Spleen (tissue), 11 donors: ENCODE data around the gene MN1. TPM values are rescaled to one million over a fixed set of nuclear protein-coding genes. Genes with fewer than 3 reads are reported as not detected.

ENCODE experiments used
- DNase-seq: peaks from one replicate; pipeline ENCODE4 v3.0.0-alpha.2; 2020
- H3K27ac ChIP-seq, 8 donors: fragments of 200-600 bp; sonication (generic) in 7 of 8; 1 replicate in 4 of 8; 2 replicates in 4 of 8; pipeline versions ENCODE4 v1.5.0 to v1.8.0; 2016 to 2021; ENCODE audit warnings: inconsistent platforms in 4 of 8, mild to moderate bottlenecking in 4 of 8, moderate library complexity in 1 of 8
- H3K27me3 ChIP-seq, 7 donors: fragments of 200-600 bp; sonication (generic) in 6 of 7; replicated peaks in 1 of 7; 1 replicate in 4 of 7; 2 replicates in 3 of 7; pipeline versions ENCODE4 v1.5.0 to v1.8.0; 2016 to 2021; ENCODE audit warnings: inconsistent platforms in 3 of 7, mild to moderate bottlenecking in 1 of 7
- H3K36me3 ChIP-seq, 6 donors: fragments of 200-600 bp; sonication (generic) in 5 of 6; 1 replicate in 4 of 6; 2 replicates in 2 of 6; pipeline versions ENCODE4 v1.5.0 to v1.8.0; 2016 to 2021; ENCODE audit warnings: inconsistent platforms in 2 of 6
- H3K4me1 ChIP-seq, 6 donors: fragments of 200-600 bp; sonication (generic) in 5 of 6; 1 replicate in 3 of 6; 2 replicates in 3 of 6; pipeline versions ENCODE4 v1.5.0 to v1.8.0; 2016 to 2021; ENCODE audit warnings: inconsistent platforms in 3 of 6
- H3K4me3 ChIP-seq, 8 donors: fragments of 200-600 bp; sonication (generic) in 7 of 8; 1 replicate in 4 of 8; 2 replicates in 4 of 8; pipeline versions ENCODE4 v1.5.0 to v1.8.0; 2016 to 2021; ENCODE audit warnings: inconsistent platforms in 4 of 8, mild to moderate bottlenecking in 4 of 8, moderate library complexity in 2 of 8
- H3K9me3 ChIP-seq, 8 donors: fragments of 200-600 bp; sonication (generic) in 7 of 8; 1 replicate in 4 of 8; 2 replicates in 4 of 8; pipeline versions ENCODE4 v1.5.0 to v1.8.0; 2016 to 2021; ENCODE audit warnings: inconsistent platforms in 4 of 8
- CTCF ChIP-seq, 11 experiments: fragments of 200-600 bp in 7 of 11; fragments of 450-650 bp in 4 of 11; sonication (generic) in 4 of 11; IDR thresholded peaks in 8 of 11; conservative IDR thresholded peaks in 3 of 11; 1 replicate in 7 of 11; 2 replicates in 4 of 11; pipeline versions ENCODE4 v1.4.0 to v1.8.0; 2016 to 2021; ENCODE audit warnings: antibody characterized with exemption in 11 of 11, inconsistent platforms in 4 of 11, mild to moderate bottlenecking in 1 of 11
- POLR2A ChIP-seq, 3 donors: fragments of 450-650 bp; IDR thresholded peaks; one replicate each; pipeline ENCODE4 v1.5.1; 2017; ENCODE audit warnings: antibody characterized with exemption in 3 of 3, mild to moderate bottlenecking in 1 of 3
- POLR2AphosphoS5 ChIP-seq, 3 donors: sonication (generic); formaldehyde crosslinking; IDR thresholded peaks; one replicate each; pipeline ENCODE4 v1.5.1; 2017; ENCODE audit warnings: antibody characterized with exemption in 3 of 3
- WGBS, 5 donors: extraction: QIAGEN DNeasy Blood & Tissue Kit in 3 of 5; methylation state at CpG; one replicate each; pipeline versions ENCODE4 v1.1.5 to v1.1.7; 2013 to 2018; 5-methylcytosine and 5-hydroxymethylcytosine counted together
- intact Hi-C: fragments of 100-400 bp; cut with DNase I; formaldehyde crosslinking; loops from one replicate; pipeline ENCODE4 v1.15.0; 2023; ENCODE audit warnings: low total_unique reads
- polyA plus RNA-seq, 3 donors: library from polyadenylated mRNA; stranded (reverse); fragments of 200-250 nt; gene quantifications; one replicate each; pipeline ENCODE4 v1.2.1, GENCODE V29; 2013
- total RNA-seq, 7 donors: library from RNA; depleted of rRNA in 3 of 7; stranded (reverse); fragments of >200 nt in 3 of 7; fragmentation: NEBNext Ultra II Directional in 4 of 7; extraction: Animal tissue kit (Norgen Biotek cat#: 25700) in 4 of 7; gene quantifications; one replicate each; pipeline versions ENCODE4 v1.1.0 to v1.2.1, GENCODE V29; 2016 to 2021
- donor health status: healthy with polysubstance abuse.
- donor health status: DM: no; HTN: no; CAD: no; lungs with moderate emphysema.
- donor health status: DM: no; HTN: no; CAD: no.
- donor health status: Bipolar disorder and iron deficiency.
- donor health status: healthy.
- donor health status: DM: no; HTN: no; CAD: no.
- donor health status: DM: yes; HTN: yes; CAD: no.

Gene MN1
- total and polyA plus RNA-seq, 10 donors: 0.15 to 1.5 (median 0.71) TPM

- DNase-seq: no peak
- no peaks in the 10 kb centered on the region for H3K9me3 ChIP-seq
- TF ChIP-seq POLR2A (IDR thresholded peaks at IDR 0.05) (no peak), POLR2AphosphoS5 (IDR thresholded peaks at IDR 0.05) (no peak), CTCF (IDR thresholded peaks at IDR 0.05 in 8 of 11, conservative IDR thresholded peaks at IDR 0.05 in 3 of 11) (no peak)
- intact Hi-C loops: no loop called here
- H3K27ac ChIP-seq: no peak overlapping the region
- WGBS, 5 donors: 86 to 96% (median 92%) methylated on average over 3 of the region's 3 CpGs
- no peaks in the 10 kb centered on the region for H3K36me3 ChIP-seq
- no peaks in the 10 kb centered on the region for H3K4me1 ChIP-seq
- no peaks in the 10 kb centered on the region for H3K27me3 ChIP-seq
- no peak overlapping the region for H3K4me3 ChIP-seq
These were observed 32.5 kb downstream of the MN1 start for GRCh38 chr22:27769012-27769411.

DNA sequence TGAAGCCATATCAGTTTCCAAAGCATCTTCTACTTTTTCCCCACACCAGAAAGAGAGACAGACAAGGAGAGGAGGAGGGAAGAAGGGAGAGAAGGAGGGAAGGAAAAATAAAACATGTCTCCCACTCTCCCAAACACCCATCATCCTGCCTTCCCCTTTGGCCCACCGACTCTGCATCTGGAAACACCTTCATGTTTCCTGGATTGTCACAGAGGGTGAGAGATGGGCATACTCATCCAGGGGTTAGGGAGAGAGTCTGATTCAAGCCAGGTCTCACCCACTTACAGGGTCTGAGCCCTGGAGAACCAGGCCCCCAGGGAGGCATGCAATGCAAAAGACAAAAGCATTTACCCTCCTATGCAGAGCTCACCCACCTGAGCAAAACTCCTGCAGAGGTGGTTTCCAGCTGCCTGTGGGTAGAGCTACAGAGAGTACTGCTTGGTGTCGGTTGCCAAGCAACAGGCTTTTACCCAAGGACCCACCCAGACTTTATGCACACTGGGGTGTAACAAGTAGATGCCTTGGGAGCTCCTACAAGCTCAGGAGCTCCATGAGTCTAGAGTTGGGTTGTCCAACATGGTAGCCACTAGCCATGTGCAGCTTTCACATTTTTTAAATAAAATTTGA, 33.4 kb downstream of the MN1 start:
- 68 to 85% (median 75%) methylated on average over 2 of the region's 2 CpGs for WGBS, 5 donors
- no peak for TF ChIP-seq POLR2A (IDR thresholded peaks at IDR 0.05)
- TF ChIP-seq CTCF (IDR thresholded peaks at IDR 0.05 in 8 of 11, conservative IDR thresholded peaks at IDR 0.05 in 3 of 11): no peak
- no peak for TF ChIP-seq POLR2AphosphoS5 (IDR thresholded peaks at IDR 0.05)
- Histone ChIP-seq H3K36me3 (no peaks in the 10 kb centered on the region), H3K9me3 (no peaks in the 10 kb centered on the region), H3K4me1 (no peaks in the 10 kb centered on the region), H3K27ac (no peak overlapping the region), H3K4me3 (no peak overlapping the region), H3K27me3 (no peaks in the 10 kb centered on the region)
- intact Hi-C loops: no loop called here
- no peak for DNase-seq

DNA sequence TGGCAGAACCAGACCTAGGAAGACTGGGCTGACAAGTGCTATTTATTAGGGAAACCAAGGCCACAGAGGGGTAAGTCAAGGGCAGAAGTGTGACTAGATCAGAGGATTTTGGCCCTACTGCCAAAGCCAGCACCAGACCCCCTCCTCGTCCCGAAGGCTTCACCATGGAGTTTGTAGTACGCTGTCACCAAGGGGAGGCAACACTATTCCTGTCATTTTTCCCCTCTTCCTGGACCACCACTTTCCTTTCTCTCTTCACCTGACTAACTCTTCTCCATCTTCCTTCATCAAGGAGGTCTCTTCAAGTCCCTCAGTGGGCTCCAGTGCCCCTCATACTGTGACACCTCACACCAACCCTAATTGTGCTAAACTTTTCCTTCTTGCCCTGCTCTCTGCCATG, 34.9 kb downstream of the MN1 start:
- H3K27me3 ChIP-seq: no peaks in the 10 kb centered on the region
- no peaks in the 10 kb centered on the region for H3K4me1 ChIP-seq
- no peaks in the 10 kb centered on the region for H3K36me3 ChIP-seq
- TF ChIP-seq CTCF (IDR thresholded peaks at IDR 0.05 in 8 of 11, conservative IDR thresholded peaks at IDR 0.05 in 3 of 11) (no peak), POLR2A (IDR thresholded peaks at IDR 0.05) (no peak), POLR2AphosphoS5 (IDR thresholded peaks at IDR 0.05) (no peak)
- 91 to 100% (median 94%) methylated on average over 3 of the region's 3 CpGs for WGBS, 5 donors
- no peaks in the 10 kb centered on the region for H3K9me3 ChIP-seq
- intact Hi-C loops: no loop called here
- H3K27ac ChIP-seq: no peak overlapping the region
- DNase-seq: no peak
- H3K4me3 ChIP-seq: no peak overlapping the region

DNA sequence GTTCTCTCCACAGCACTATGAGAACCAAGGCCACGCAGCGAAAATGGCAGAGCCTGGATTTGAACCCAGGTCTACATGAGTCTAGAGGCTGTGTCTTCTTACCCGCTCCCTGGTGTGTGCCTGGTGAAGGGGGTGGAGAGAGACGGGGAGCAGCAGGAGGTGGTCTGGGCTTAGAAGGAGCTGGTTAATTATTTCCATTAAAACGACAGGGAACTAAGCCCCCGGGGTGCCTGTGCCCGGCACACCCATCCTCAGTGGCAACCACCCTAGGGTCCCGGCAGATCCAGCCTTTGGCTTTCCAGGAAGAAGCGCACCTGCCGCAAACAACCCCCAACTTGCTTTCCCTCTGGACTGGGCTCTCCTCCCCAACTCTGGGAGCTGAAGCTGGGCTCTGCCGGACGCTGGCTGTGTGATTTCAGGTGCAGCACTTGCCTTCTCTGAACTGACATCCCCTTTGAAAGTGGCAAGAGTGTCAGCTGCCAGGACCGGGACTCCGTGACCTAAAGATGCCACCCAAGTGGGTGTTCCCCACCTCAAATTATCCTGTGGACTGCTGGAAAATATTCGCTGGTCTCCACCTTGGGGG, 35.8 kb downstream of the MN1 start:
- Histone ChIP-seq H3K4me1 (no peaks in the 10 kb centered on the region), H3K27me3 (no peaks in the 10 kb centered on the region), H3K27ac (no peak overlapping the region), H3K9me3 (no peaks in the 10 kb centered on the region), H3K4me3 (no peak overlapping the region), H3K36me3 (no peaks in the 10 kb centered on the region)
- no peak for DNase-seq
- intact Hi-C loops: no loop called here
- 88 to 96% (median 93%) methylated on average over 15 of the region's 15 CpGs for WGBS, 5 donors
- no peak for TF ChIP-seq CTCF (IDR thresholded peaks at IDR 0.05 in 8 of 11, conservative IDR thresholded peaks at IDR 0.05 in 3 of 11)
- TF ChIP-seq POLR2A (IDR thresholded peaks at IDR 0.05): no peak
- no peak for TF ChIP-seq POLR2AphosphoS5 (IDR thresholded peaks at IDR 0.05)
